Left ventricle myocardium inferior (tissue), 1 donor: ENCODE data around the gene ODAD3. TPM values are rescaled to one million over a fixed set of nuclear protein-coding genes. Genes with fewer than 3 reads are reported as not detected.
A peak's percentile ranks its signal among the peaks of the same experiment; 100 is the strongest.
"Not testable (repeated sequence)": the region's sequence is repeated elsewhere in the genome, so short reads cannot be mapped to it uniquely, and the experiment has no call there.

Experiments
- DNase-seq: peaks from one replicate; pipeline ENCODE4 v3.0.0-alpha.2; 2020
- H3K27ac ChIP-seq: fragments of 200-600 bp; replicated peaks from 2 replicates; pipeline ENCODE4 v1.8.0; 2021
- H3K27me3 ChIP-seq: fragments of 200-600 bp; 2 replicates; pipeline ENCODE4 v1.8.0; 2021; ENCODE audit warnings: low read depth
- H3K36me3 ChIP-seq: fragments of 200-600 bp; 2 replicates; pipeline ENCODE4 v1.8.0; 2021
- H3K4me1 ChIP-seq: fragments of 200-600 bp; 2 replicates; pipeline ENCODE4 v1.8.0; 2021
- H3K4me3 ChIP-seq: fragments of 200-600 bp; 2 replicates; pipeline ENCODE4 v1.8.0; 2021; ENCODE audit warnings: mild to moderate bottlenecking, moderate library complexity
- H3K9me3 ChIP-seq: fragments of 200-600 bp; replicated peaks from 2 replicates; pipeline ENCODE4 v1.8.0; 2021
- CTCF ChIP-seq: fragments of 200-600 bp; IDR thresholded peaks from 2 replicates; pipeline ENCODE4 v1.8.0; 2021; ENCODE audit warnings: antibody characterized with exemption, mild to moderate bottlenecking, borderline replicate concordance
- intact Hi-C: fragments of 100-400 bp; cut with micrococcal nuclease; formaldehyde crosslinking; loops from one replicate; pipeline ENCODE4 v1.11.0; 2022
- total RNA-seq: library from RNA; stranded (reverse); fragmentation: NEBNext Ultra II Directional; extraction: Animal tissue kit (Norgen Biotek cat#: 25700); gene quantifications from one replicate; pipeline ENCODE4 v1.2.1, GENCODE V29; 2021
- donor health status: DM: no; HTN: yes; CAD: no; lungs with severe emphysema.

ODAD3 gene
- total RNA-seq, 1 donor from 2014 or later: 0.77 TPM

GRCh38 chr19:11463391-11463790 lies 28.5 kb upstream of the ODAD3 start:
- intact Hi-C loops: no loop called here
- Histone ChIP-seq H3K27ac (no peak overlapping the region), H3K4me1 (no peaks in the 10 kb centered on the region), H3K27me3 (peaks cover 32% of the 10 kb centered on the region), H3K4me3 (no peak overlapping the region), H3K9me3 (no peaks in the 10 kb centered on the region), H3K36me3 (no peaks in the 10 kb centered on the region)
- TF ChIP-seq CTCF: no peak
- no peak for DNase-seq

- H3K27ac ChIP-seq: no peak overlapping the region
- H3K4me3 ChIP-seq: no peak overlapping the region
- H3K9me3 ChIP-seq: no peaks in the 10 kb centered on the region
- intact Hi-C loops: no loop called here
- H3K36me3 ChIP-seq: no peaks in the 10 kb centered on the region
- no peak for TF ChIP-seq CTCF
- no peaks in the 10 kb centered on the region for H3K4me1 ChIP-seq
- peaks cover 52% of the 10 kb centered on the region for H3K27me3 ChIP-seq
- DNase-seq: no peak
Measured at GRCh38 chr19:11461453-11461852, 26.5 kb upstream of the ODAD3 start.

- DNase-seq: no peak
- peaks cover 49% of the 10 kb centered on the region for H3K27me3 ChIP-seq
- H3K9me3 ChIP-seq: no peaks in the 10 kb centered on the region
- peak; percentile 23 for TF ChIP-seq CTCF
- no peak overlapping the region for H3K27ac ChIP-seq
- H3K36me3 ChIP-seq: no peaks in the 10 kb centered on the region
- intact Hi-C loops: no loop called here
- no peaks in the 10 kb centered on the region for H3K4me1 ChIP-seq
- no peak overlapping the region for H3K4me3 ChIP-seq
Measured at GRCh38 chr19:11460207-11460606, 25.3 kb upstream of the ODAD3 start.

DNA sequence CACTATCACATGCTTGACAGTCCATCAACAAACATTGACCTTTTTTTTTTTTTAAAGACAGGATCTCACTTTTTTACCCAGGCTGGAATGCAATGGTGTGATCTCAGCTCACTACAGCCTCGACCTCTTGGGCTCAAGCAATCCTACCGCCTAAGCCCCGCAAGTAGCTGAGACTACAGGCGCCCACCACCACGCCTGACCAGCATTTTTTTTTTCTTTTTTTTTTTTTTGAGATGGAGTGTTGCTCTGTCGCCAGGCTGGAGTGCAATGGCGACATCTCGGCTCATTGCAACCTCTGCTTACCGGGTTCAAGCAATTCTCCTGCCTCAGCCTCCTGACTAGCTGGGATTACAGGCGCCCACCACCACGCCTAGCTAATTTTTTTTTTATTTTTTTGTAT lies 24.0 kb upstream of the ODAD3 start:
- DNase-seq, H3K9me3 ChIP-seq, H3K27ac ChIP-seq, H3K36me3 ChIP-seq, H3K4me3 ChIP-seq, H3K4me1 ChIP-seq, intact Hi-C loops: not testable (repeated sequence)
- peaks cover 52% of the 10 kb centered on the region for H3K27me3 ChIP-seq

- intact Hi-C loops: no loop called here
- Histone ChIP-seq H3K4me1 (no peaks in the 10 kb centered on the region), H3K36me3 (no peaks in the 10 kb centered on the region), H3K9me3 (no peaks in the 10 kb centered on the region), H3K27me3 (peaks cover 56% of the 10 kb centered on the region), H3K27ac (no peak overlapping the region), H3K4me3 (no peak overlapping the region)
- TF ChIP-seq CTCF: no peak
- DNase-seq: no peak
Measured at GRCh38 chr19:11458236-11458900, 23.4 kb upstream of the ODAD3 start.

DNA sequence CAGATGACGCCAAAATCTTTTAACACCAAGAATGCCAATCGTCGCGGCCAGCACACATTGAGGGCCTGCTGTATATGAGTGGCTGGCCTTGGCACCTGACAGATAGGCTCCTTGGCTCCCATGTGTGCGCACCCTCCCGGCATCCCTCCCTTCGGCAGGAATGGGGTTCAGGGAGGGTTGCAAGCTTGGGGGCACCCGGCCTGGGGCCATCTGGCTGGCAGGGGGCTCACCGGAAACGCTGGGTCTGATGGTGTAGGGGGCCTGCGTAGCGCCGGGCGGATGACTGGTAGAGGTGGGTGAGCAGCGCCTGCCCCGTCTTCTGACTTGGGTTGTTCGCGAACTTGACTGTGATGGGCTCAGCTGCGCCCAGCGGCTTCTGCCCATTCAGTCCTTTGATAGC lies 22.9 kb upstream of the ODAD3 start:
- Histone ChIP-seq H3K9me3 (no peaks in the 10 kb centered on the region), H3K36me3 (no peaks in the 10 kb centered on the region), H3K27me3 (peaks cover 61% of the 10 kb centered on the region), H3K27ac (no peak overlapping the region), H3K4me3 (no peak overlapping the region), H3K4me1 (no peaks in the 10 kb centered on the region)
- TF ChIP-seq CTCF: no peak
- intact Hi-C loops: no loop called here
- DNase-seq: no peak
